Neural cell (in vitro differentiated cells): ENCODE measurements around the gene PTCRA. TPM values are rescaled to one million over a fixed set of nuclear protein-coding genes. Genes with fewer than 3 reads are reported as not detected.

Experiments
- H2AFZ ChIP-seq: fragments of 200-600, 300-800 bp; sonication (generic), shearing (Covaris generic); 2 replicates; pipeline ENCODE4 v1.6.0; 2014; ENCODE audit warnings: low read depth, mild to moderate bottlenecking, antibody characterized with exemption, low read length, moderate library complexity
- H3F3A ChIP-seq: fragments of 200-600 bp; shearing (Covaris generic); 2 replicates; pipeline ENCODE4 v1.6.1; 2016; ENCODE audit warnings: mild to moderate bottlenecking, moderate library complexity, mixed read lengths, antibody characterized with exemption, low read length; ENCODE audit not compliant: insufficient read depth, poor library complexity, severe bottlenecking
- H3K27ac ChIP-seq: fragments of 200-600, 300-800 bp; sonication (generic), shearing (Covaris generic); 2 replicates; pipeline ENCODE4 v1.5.1; 2014; ENCODE audit warnings: mild to moderate bottlenecking, low read length, moderate library complexity
- H3K27me3 ChIP-seq: fragments of 300-800, 200-600 bp; sonication (generic), shearing (Covaris generic); 2 replicates; pipeline ENCODE4 v1.6.0; 2014; ENCODE audit warnings: mild to moderate bottlenecking, low read depth, low read length, moderate library complexity; ENCODE audit not compliant: insufficient read depth
- H3K36me3 ChIP-seq: fragments of 300-800, 200-600 bp; sonication (generic), shearing (Covaris generic); 2 replicates; pipeline ENCODE4 v1.5.1; 2014; ENCODE audit warnings: mild to moderate bottlenecking, antibody characterized with exemption, low read length, moderate library complexity; ENCODE audit not compliant: insufficient read depth
- H3K4me2 ChIP-seq: fragments of 300-800, 200-600 bp; sonication (generic), shearing (Covaris generic); 2 replicates; pipeline ENCODE4 v1.6.0; 2014; ENCODE audit warnings: mild to moderate bottlenecking, low read length
- H3K4me3 ChIP-seq: fragments of 300-800, 200-600 bp; sonication (generic), shearing (Covaris generic); 2 replicates; pipeline ENCODE4 v1.5.1; 2014; ENCODE audit warnings: mild to moderate bottlenecking, low read length, moderate library complexity
- H3K79me2 ChIP-seq: fragments of 200-600 bp; shearing (Covaris generic); replicated peaks from 2 replicates; pipeline ENCODE4 v1.6.0; 2014; ENCODE audit warnings: mild to moderate bottlenecking, low read length, moderate library complexity; ENCODE audit not compliant: insufficient read depth
- H3K9ac ChIP-seq: fragments of 300-800, 200-600 bp; sonication (generic), shearing (Covaris generic); 2 replicates; pipeline ENCODE4 v1.6.1; 2016; ENCODE audit warnings: mild to moderate bottlenecking, low read length, mixed read lengths
- H3K9me2 ChIP-seq: fragments of 200-600 bp; shearing (Covaris generic); 2 replicates; pipeline ENCODE4 v1.6.1; 2016; ENCODE audit warnings: mild to moderate bottlenecking, low read length, mixed read lengths; ENCODE audit not compliant: insufficient read depth
- H3K9me3 ChIP-seq: fragments of 200-600, 300-800 bp; sonication (generic), shearing (Covaris generic); 2 replicates; pipeline ENCODE4 v1.6.1; 2016; ENCODE audit warnings: mild to moderate bottlenecking, mixed run types, low read length, moderate library complexity, mixed read lengths
- H4K20me1 ChIP-seq: fragments of 200-600 bp; shearing (Covaris generic); 2 replicates; pipeline ENCODE4 v1.6.1; 2016; ENCODE audit warnings: mild to moderate bottlenecking, mixed run types; ENCODE audit not compliant: insufficient read depth
- CTCF ChIP-seq: fragments of 450-650 bp; IDR thresholded peaks from 2 replicates; pipeline ENCODE4 v1.5.1; 2014; ENCODE audit warnings: antibody characterized with exemption, mild to moderate bottlenecking, moderate library complexity; ENCODE audit not compliant: poor library complexity, severe bottlenecking
- EP300 ChIP-seq: fragments of 450-650 bp; conservative IDR thresholded peaks from 2 replicates; pipeline ENCODE4 v1.6.1; 2014; ENCODE audit warnings: antibody characterized with exemption, mild to moderate bottlenecking, moderate library complexity; ENCODE audit not compliant: poor library complexity, severe bottlenecking
- EZH2 ChIP-seq: fragments of 200-600, 300-800 bp; shearing (Covaris generic), sonication (generic); IDR thresholded peaks from 2 replicates; pipeline ENCODE4 v1.6.1; 2014; ENCODE audit warnings: antibody characterized with exemption, low read length, borderline replicate concordance, mild to moderate bottlenecking; ENCODE audit not compliant: insufficient read depth, poor library complexity, severe bottlenecking
- MXI1 ChIP-seq: fragments of 450-650 bp; conservative IDR thresholded peaks from 2 replicates; pipeline ENCODE4 v1.6.1; 2014; ENCODE audit warnings: antibody characterized with exemption, mild to moderate bottlenecking; ENCODE audit not compliant: poor library complexity, severe bottlenecking
- POLR2AphosphoS5 ChIP-seq: IDR thresholded peaks from 2 replicates; pipeline ENCODE4 v1.6.1; 2012
- RAD21 ChIP-seq: fragments of 450-650 bp; conservative IDR thresholded peaks from 2 replicates; pipeline ENCODE4 v1.6.1; 2014; ENCODE audit warnings: antibody characterized with exemption, mild to moderate bottlenecking, moderate library complexity
- SMC3 ChIP-seq: fragments of 450-650 bp; conservative IDR thresholded peaks from 2 replicates; pipeline ENCODE4 v1.6.1; 2014; ENCODE audit warnings: antibody characterized with exemption, mild to moderate bottlenecking, moderate library complexity; ENCODE audit not compliant: poor library complexity
- TAF1 ChIP-seq: IDR thresholded peaks from 2 replicates; pipeline ENCODE4 v1.6.1; 2012; ENCODE audit warnings: low read depth
- polyA plus RNA-seq: library from polyadenylated mRNA; depleted of rRNA; stranded (reverse); fragments of >200 nt; gene quantifications from 2 replicates; pipeline ENCODE4 v1.2.3, GENCODE V29; 2014
- TF ChIP-seq, protein P1 (sequence below): IDR thresholded peaks from 2 replicates; pipeline ENCODE4 v1.6.1; 2012; ENCODE audit warnings: borderline replicate concordance

PTCRA gene
- polyA plus RNA-seq, 1 donor from 2014 or later: not detected

GRCh38 chr6:42925248-42925857 lies 9.5 kb downstream of the PTCRA start:
- Histone ChIP-seq H3K9ac (no peak overlapping the region), H3F3A (no peaks in the 10 kb centered on the region), H3K4me2 (no peak overlapping the region), H3K9me3 (no peaks in the 10 kb centered on the region), H4K20me1 (no peaks in the 10 kb centered on the region), H3K9me2 (no peaks in the 10 kb centered on the region), H3K27ac (no peak overlapping the region), H3K36me3 (no peaks in the 10 kb centered on the region), H2AFZ (no peak overlapping the region), H3K27me3 (no peaks in the 10 kb centered on the region), H3K4me3 (no peak overlapping the region), H3K79me2 (no peaks in the 10 kb centered on the region)
- no peak for TF ChIP-seq EZH2
- TF ChIP-seq EP300: no peak
- no peak for TF ChIP-seq POLR2AphosphoS5
- no peak for TF ChIP-seq RAD21
- TF ChIP-seq SMC3: no peak
- TF ChIP-seq CTCF: no peak
- no peak for TF ChIP-seq MXI1
- TF ChIP-seq, protein P1, sequence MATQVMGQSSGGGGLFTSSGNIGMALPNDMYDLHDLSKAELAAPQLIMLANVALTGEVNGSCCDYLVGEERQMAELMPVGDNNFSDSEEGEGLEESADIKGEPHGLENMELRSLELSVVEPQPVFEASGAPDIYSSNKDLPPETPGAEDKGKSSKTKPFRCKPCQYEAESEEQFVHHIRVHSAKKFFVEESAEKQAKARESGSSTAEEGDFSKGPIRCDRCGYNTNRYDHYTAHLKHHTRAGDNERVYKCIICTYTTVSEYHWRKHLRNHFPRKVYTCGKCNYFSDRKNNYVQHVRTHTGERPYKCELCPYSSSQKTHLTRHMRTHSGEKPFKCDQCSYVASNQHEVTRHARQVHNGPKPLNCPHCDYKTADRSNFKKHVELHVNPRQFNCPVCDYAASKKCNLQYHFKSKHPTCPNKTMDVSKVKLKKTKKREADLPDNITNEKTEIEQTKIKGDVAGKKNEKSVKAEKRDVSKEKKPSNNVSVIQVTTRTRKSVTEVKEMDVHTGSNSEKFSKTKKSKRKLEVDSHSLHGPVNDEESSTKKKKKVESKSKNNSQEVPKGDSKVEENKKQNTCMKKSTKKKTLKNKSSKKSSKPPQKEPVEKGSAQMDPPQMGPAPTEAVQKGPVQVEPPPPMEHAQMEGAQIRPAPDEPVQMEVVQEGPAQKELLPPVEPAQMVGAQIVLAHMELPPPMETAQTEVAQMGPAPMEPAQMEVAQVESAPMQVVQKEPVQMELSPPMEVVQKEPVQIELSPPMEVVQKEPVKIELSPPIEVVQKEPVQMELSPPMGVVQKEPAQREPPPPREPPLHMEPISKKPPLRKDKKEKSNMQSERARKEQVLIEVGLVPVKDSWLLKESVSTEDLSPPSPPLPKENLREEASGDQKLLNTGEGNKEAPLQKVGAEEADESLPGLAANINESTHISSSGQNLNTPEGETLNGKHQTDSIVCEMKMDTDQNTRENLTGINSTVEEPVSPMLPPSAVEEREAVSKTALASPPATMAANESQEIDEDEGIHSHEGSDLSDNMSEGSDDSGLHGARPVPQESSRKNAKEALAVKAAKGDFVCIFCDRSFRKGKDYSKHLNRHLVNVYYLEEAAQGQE: no peak
- TF ChIP-seq TAF1: no peak

DNA sequence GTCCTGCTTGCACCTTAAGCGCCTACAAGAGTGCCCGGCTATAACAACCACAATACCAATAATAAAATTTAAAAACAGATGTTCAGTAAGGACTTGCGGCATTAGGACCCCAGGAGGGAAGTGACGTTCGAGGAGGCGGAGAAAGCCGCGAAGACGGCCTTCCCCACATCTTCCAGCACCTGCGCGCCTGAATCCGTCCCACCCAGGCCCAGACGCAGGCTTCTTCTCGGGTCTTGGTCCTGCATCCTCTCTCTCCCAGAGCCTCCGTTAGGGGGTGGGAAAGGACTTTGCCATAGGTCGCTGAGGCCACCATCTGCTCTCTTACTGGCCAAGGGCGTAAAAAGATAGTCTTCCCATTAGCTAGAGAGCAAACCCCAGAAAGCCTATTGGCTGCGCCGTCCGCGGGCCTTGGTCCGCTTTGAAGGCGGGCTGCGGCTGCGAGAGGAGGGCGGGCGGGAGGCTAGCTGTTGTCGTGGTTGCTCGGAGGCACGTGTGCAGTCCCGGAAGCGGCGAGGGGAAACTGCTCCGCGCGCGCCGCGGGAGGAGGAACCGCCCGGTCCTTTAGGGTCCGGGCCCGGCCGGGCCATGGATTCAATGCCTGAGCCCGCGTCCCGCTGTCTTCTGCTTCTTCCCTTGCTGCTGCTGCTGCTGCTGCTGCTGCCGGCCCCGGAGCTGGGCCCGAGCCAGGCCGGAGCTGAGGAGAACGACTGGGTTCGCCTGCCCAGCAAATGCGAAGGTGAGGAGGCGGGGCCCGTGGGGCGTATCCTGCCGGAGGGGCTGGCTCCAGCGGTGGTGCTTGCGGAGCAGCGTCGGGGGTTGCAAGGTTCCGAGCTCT lies 13.3 kb downstream of the PTCRA start, which contains the start of gene CNPY3:
Gene CNPY3 (plus strand): TSS at position 495 of the 835 bp plus-strand sequence. CDS start 91 bp downstream, at position 586.
- H3K9ac ChIP-seq: peak within 1 kb of the TSS; percentile 90
- no peaks in the 10 kb centered on the region for H3K9me2 ChIP-seq
- H3K4me2 ChIP-seq: peak within 1 kb of the TSS; percentile 97

More for the DNA sequence above, 13.3 kb downstream of the PTCRA start, which contains the start of gene CNPY3:
- Histone ChIP-seq H3K4me3 (peak within 1 kb of the TSS; percentile 88), H2AFZ (peak within 1 kb of the TSS; percentile 97), H3K79me2 (peaks cover 20% of the 10 kb centered on the region), H3K27me3 (no peaks in the 10 kb centered on the region), H3F3A (no peaks in the 10 kb centered on the region), H3K27ac (peak within 1 kb of the TSS; percentile 99), H3K36me3 (no peaks in the 10 kb centered on the region), H3K9me3 (no peaks in the 10 kb centered on the region), H4K20me1 (no peaks in the 10 kb centered on the region)
- TF ChIP-seq EP300 (peak; percentile 17), TAF1 (peak; percentile 59), RAD21 (peak; percentile 19), MXI1 (peak; percentile 99), EZH2 (no peak), SMC3 (no peak), POLR2AphosphoS5 (peak; percentile 86), CTCF (peak; percentile 60)
- TF ChIP-seq, protein P1: peak; percentile 27
